GM12878 (cell line): ENCODE results near the gene TBC1D10B. TPM values are rescaled to one million over a fixed set of nuclear protein-coding genes. Genes with fewer than 3 reads are reported as not detected.

Experiments used
- ATAC-seq: fragments of 200-7000 bp; cut with Tn5 transposase; 3 replicates; pipeline ENCODE4 v1.9.1; 2020; ENCODE audit warnings: mild to moderate bottlenecking, moderate library complexity
- Bru-seq: library from RNA; stranded (reverse); fragments of 400-500 nt; gene quantifications from one replicate; lab custom pipeline; 2021; lab: Mats Ljungman, UMichigan
- BruChase-seq, 2 experiments: library from RNA; stranded (reverse); fragments of 400-500 nt; gene quantifications; one replicate each; lab custom pipeline; 2021; lab: Mats Ljungman, UMichigan
- BruUV-seq: library from RNA; stranded (reverse); fragments of 400-500 nt; replicated peaks from 2 replicates; lab custom pipeline; 2021; lab: Mats Ljungman, UMichigan
- CTCF ChIA-PET: fragments of 300-600 bp; sonication (Branson Sonifier 250); formaldehyde crosslinking; extraction: SDS; loops from one replicate; lab custom pipeline; 2021; ENCODE audit warnings: inconsistent platforms; lab: Yijun Ruan, JAX
- POLR2A ChIA-PET: fragments of 350-600 bp; formaldehyde crosslinking; extraction: SDS; loops from one replicate; lab custom pipeline; 2021; ENCODE audit warnings: inconsistent platforms; lab: Charles Lee
- RAD21 ChIA-PET: fragments of 300-600 bp; sonication (Branson Sonifier 250); formaldehyde crosslinking; loops from one replicate; lab custom pipeline; 2023; ENCODE audit warnings: antibody characterized with exemption; ENCODE audit not compliant: unreplicated experiment; lab: Charles Lee
- SMC1A ChIA-PET: fragments of 300-600 bp; sonication (Branson Sonifier 250); formaldehyde crosslinking; loops from one replicate; lab custom pipeline; 2023; ENCODE audit not compliant: unreplicated experiment, uncharacterized antibody; lab: Charles Lee
- DNase-seq: peaks from one replicate; pipeline ENCODE4 v3.0.0-alpha.2; 2011; ENCODE audit warnings: low read depth, low spot score
- FAIRE-seq: peaks from 3 replicates; lab custom pipeline; 2011; peaks lifted over from hg19 to GRCh38; lab: Jason Lieb, UNC
- H2AFZ ChIP-seq: 2 replicates; pipeline ENCODE4 v1.6.0; 2011; ENCODE audit warnings: low read depth, low read length, control low read depth; ENCODE audit not compliant: control insufficient read depth
- H3K27ac ChIP-seq: 2 replicates; pipeline ENCODE4 v1.5.1; 2011; ENCODE audit warnings: control low read depth; ENCODE audit not compliant: control insufficient read depth, insufficient read depth
- H3K27me3 ChIP-seq, 2 experiments: replicated peaks in 1 of 2; 2 replicates each; pipeline versions ENCODE4 v1.6.0 to v1.6.1; 2011; ENCODE audit warnings: low read length in 1 of 2; ENCODE audit not compliant: control insufficient read depth in 2 of 2, insufficient read depth in 2 of 2
- H3K36me3 ChIP-seq, 2 experiments: 2 replicates each; pipeline ENCODE4 v1.5.1; 2011; ENCODE audit warnings: low read length in 1 of 2; ENCODE audit not compliant: control insufficient read depth in 2 of 2, insufficient read depth in 2 of 2
- H3K4me1 ChIP-seq: 2 replicates; pipeline ENCODE4 v1.6.1; 2011; ENCODE audit warnings: mild to moderate bottlenecking, low read length, moderate library complexity, mixed read lengths; ENCODE audit not compliant: control insufficient read depth, insufficient read depth
- H3K4me2 ChIP-seq: 2 replicates; pipeline ENCODE4 v1.6.0; 2011; ENCODE audit warnings: control low read depth; ENCODE audit not compliant: control insufficient read depth, insufficient read depth
- H3K4me3 ChIP-seq: fragments of 200-600 bp; sonication (generic); 2 replicates; pipeline ENCODE4 v1.5.1; 2016
- H3K79me2 ChIP-seq: 2 replicates; pipeline ENCODE4 v1.6.0; 2011; ENCODE audit warnings: low read length; ENCODE audit not compliant: control insufficient read depth, insufficient read depth
- H3K9ac ChIP-seq: 2 replicates; pipeline ENCODE4 v1.8.0; 2011; ENCODE audit warnings: low read length, control low read depth, mixed read lengths; ENCODE audit not compliant: control insufficient read depth, insufficient read depth
- H3K9me3 ChIP-seq: replicated peaks from 3 replicates; pipeline ENCODE4 v1.5.1; 2011; ENCODE audit warnings: mild to moderate bottlenecking, low read length; ENCODE audit not compliant: control insufficient read depth, insufficient read depth
- H4K20me1 ChIP-seq: 2 replicates; pipeline ENCODE4 v1.6.0; 2011; ENCODE audit not compliant: control insufficient read depth, insufficient read depth
- CREB1 ChIP-seq: IDR thresholded peaks from 2 replicates; pipeline ENCODE4 v1.6.1; 2012; ENCODE audit warnings: low read depth, mild to moderate bottlenecking, inconsistent platforms
- E2F8 ChIP-seq: fragments of 450-650 bp; IDR thresholded peaks from 2 replicates; pipeline ENCODE4 v1.6.1; 2018; ENCODE audit warnings: mild to moderate bottlenecking, low read depth, moderate library complexity; ENCODE audit not compliant: partially characterized antibody
- EGR1 ChIP-seq, 2 experiments: IDR thresholded peaks; 1 replicate in 1 of 2; 2 replicates in 1 of 2; pipeline ENCODE4 v1.6.1; 2011 to 2012; ENCODE audit warnings: low read depth in 2 of 2, low read length in 2 of 2, borderline replicate concordance in 1 of 2, mild to moderate bottlenecking in 1 of 2, moderate library complexity in 1 of 2
- HDAC6 ChIP-seq: fragments of 200-600 bp; sonication (generic); IDR thresholded peaks from one replicate; pipeline ENCODE4 v1.8.0; 2017; ENCODE audit warnings: antibody characterized with exemption; ENCODE audit not compliant: unreplicated experiment
- MTA3 ChIP-seq: IDR thresholded peaks from 2 replicates; pipeline ENCODE4 v1.6.1; 2012; ENCODE audit warnings: low read length, inconsistent platforms, borderline replicate concordance
- MYB ChIP-seq: fragments of 150-350 bp; IDR thresholded peaks from 2 replicates; pipeline ENCODE4 v1.6.1; 2014; ENCODE audit warnings: mild to moderate bottlenecking, low read depth, low read length, borderline replicate concordance
- NR2F1 ChIP-seq: fragments of 450-650 bp; conservative IDR thresholded peaks from 2 replicates; pipeline ENCODE4 v1.6.1; 2017; ENCODE audit warnings: mild to moderate bottlenecking
- RELB ChIP-seq: fragments of 450-650 bp; IDR thresholded peaks from 2 replicates; pipeline ENCODE4 v1.6.1; 2017; ENCODE audit warnings: low read depth, mild to moderate bottlenecking, moderate library complexity
- SMARCA5 ChIP-seq: fragments of 450-650 bp; IDR thresholded peaks from 2 replicates; pipeline ENCODE4 v1.6.1; 2017; ENCODE audit warnings: mild to moderate bottlenecking
- TCF7 ChIP-seq: IDR thresholded peaks from 2 replicates; pipeline ENCODE4 v1.6.1; 2014; ENCODE audit warnings: antibody characterized with exemption, borderline replicate concordance
- WRNIP1 ChIP-seq: IDR thresholded peaks from 2 replicates; pipeline ENCODE4 v1.6.1; 2011; ENCODE audit warnings: low read depth, low read length, improper control_type of control experiment, borderline replicate concordance
- ZNF384 ChIP-seq: IDR thresholded peaks from 2 replicates; pipeline ENCODE4 v1.6.1; 2012; ENCODE audit warnings: low read depth, mild to moderate bottlenecking, low read length, improper control_type of control experiment, borderline replicate concordance
- WGBS: methylation state at CpG from one replicate; pipeline ENCODE4 v1.1.6; 2016; ENCODE audit warnings: low lambda C conversion rate; ENCODE audit not compliant: insufficient replicate concordance, insufficient coverage; ENCODE audit errors: missing lambda C conversion rate; 5-methylcytosine and 5-hydroxymethylcytosine counted together
- in situ Hi-C: fragments of 300-500 bp; cut with MboI; formaldehyde crosslinking; loops from 9 replicates; pipeline ENCODE4 v1.14.3; 2018; ENCODE audit warnings: mixed read lengths
- intact Hi-C: fragments of 100-400 bp; cut with micrococcal nuclease; formaldehyde crosslinking; loops from one replicate; pipeline ENCODE4 v1.14.2; 2022; ENCODE audit not compliant: unreplicated experiment
- long read RNA-seq, 2 experiments: library from polyadenylated mRNA; unstranded; transcript quantifications; one replicate each; pipeline ENCODE4 v2.0.0, GENCODE V29; 2019 to 2020
- polyA minus RNA-seq, 3 experiments: library from RNA; depleted of rRNA, polyadenylated mRNA; stranded (reverse); fragments of >200 nt; gene quantifications; 2 replicates each; pipeline ENCODE4 v1.2.3, GENCODE V29; 2011
- polyA plus RNA-seq, 11 experiments: library from polyadenylated mRNA; depleted of rRNA in 4 of 11; unstranded in 6 of 11; stranded (reverse) in 5 of 11; fragments of >200 nt; fragmentation: Nextera tagmentation in 4 of 11; fragmentation: Illumina TruSeq in 1 of 11; extraction: Ambion mirVana in 4 of 11; extraction: Trizol in 1 of 11; gene quantifications; 1 replicate in 1 of 11; 2 replicates in 10 of 11; pipeline versions ENCODE4 v1.2.1 to v1.2.3, GENCODE V29; 2011 to 2016; ENCODE audit warnings: inconsistent platforms in 2 of 11, missing spikeins in 2 of 11, low read depth in 1 of 11
- total RNA-seq, 4 experiments: library from RNA; depleted of rRNA in 3 of 4; stranded (reverse); fragments of >200 nt in 3 of 4; fragmentation: Illumina TruSeq in 1 of 4; extraction: Trizol in 1 of 4; gene quantifications; 2 replicates each; pipeline versions ENCODE4 v1.2.1 to v1.2.3, GENCODE V29; 2013 to 2021

TBC1D10B gene
- total RNA-seq (2013; cell fraction: nucleolus; rRNA removed): 28.6 and 35.9 TPM in 2 replicates
- 19.5 and 25.5 TPM in 2 replicates for total RNA-seq (2014; rRNA removed)
- 11.5 TPM in 2 replicates for total RNA-seq (2014; rRNA removed; fragmentation: Illumina TruSeq; extraction: Trizol)
- total RNA-seq (2021): 44.0 and 51.2 TPM in 2 replicates
- 10.4 TPM for polyA plus RNA-seq (2011; ENCODE audit: low read depth)
- polyA plus RNA-seq (2011; rRNA removed): 6.4 and 11.4 TPM in 2 replicates
- polyA plus RNA-seq (2011; cell fraction: cytosol; rRNA removed): 26.7 and 26.8 TPM in 2 replicates
- polyA plus RNA-seq (2011; cell fraction: nucleus; rRNA removed): 32.0 and 43.5 TPM in 2 replicates
- polyA plus RNA-seq (2012): 22.9 and 23.4 TPM in 2 replicates
- polyA plus RNA-seq (2014; fragmentation: Illumina TruSeq; extraction: Trizol): 15.7 and 19.0 TPM in 2 replicates
- 1 to 10 TPM; 2.2 to 4.4 TPM for polyA plus RNA-seq (2014; fragmentation: Nextera tagmentation; extraction: Ambion mirVana)
- polyA plus RNA-seq (2014; rRNA removed): 26.2 and 30.7 TPM in 2 replicates
- polyA plus RNA-seq (2016; fragmentation: Nextera tagmentation; extraction: Ambion mirVana): 10 to 100 TPM in 1 of 2 experiments, 1 to 10 TPM in 1; 6.9 to 11.6 TPM
- 18.4 and 31.1 TPM in 2 replicates for polyA minus RNA-seq (2011; rRNA and poly(A)+ RNA removed)
- 17.8 and 19.3 TPM in 2 replicates for polyA minus RNA-seq (2011; cell fraction: cytosol; rRNA and poly(A)+ RNA removed)
- polyA minus RNA-seq (2011; cell fraction: nucleus; rRNA and poly(A)+ RNA removed): 7.6 and 18.6 TPM in 2 replicates
- percentile 71 among the genes with signal in this experiment for Bru-seq, nascent RNA
- percentile 88 among the genes with signal in this experiment for BruChase-seq, experiment 1, labeled RNA remaining after a 6-hour chase
- BruChase-seq, experiment 2, labeled RNA remaining after a 2-hour chase: percentile 89 among the genes with signal in this experiment
- long read RNA-seq, experiment 1, partial matches to known transcripts: 1 of 6 reads
- long read RNA-seq, experiment 1, other reads (novel, unspliced or antisense): 3 of 6 reads
- long read RNA-seq, experiment 2, partial matches to known transcripts: 0 of 2 reads
- long read RNA-seq, experiment 2, other reads (novel, unspliced or antisense): 2 of 2 reads

- in situ Hi-C loops: no loop called here
- peak within 1 kb of the TSS; percentile 68 for H2AFZ ChIP-seq
- TF ChIP-seq WRNIP1 (no peak; the same call in 1 of the 2 replicates), NR2F1 (peak; percentile 28; the same call in 1 of the 2 replicates), E2F8 (no peak), SMARCA5 (no peak), RELB (no peak), EGR1 (IDR thresholded peaks at IDR 0.05; ENCODE audit: borderline replicate concordance in 1 of 2, low read depth in 2 of 2, low read length in 2 of 2) (no peak), CREB1 (peak; percentile 83), MYB (no peak), TCF7 (no peak), MTA3 (no peak), HDAC6 (no peak), ZNF384 (no peak)
Measured at GRCh38 chr16:30370456-30371247, at the start of gene TBC1D10B. Gene TBC1D10B (minus strand): TSS chr16:30370494. CDS start chr16:30370183, 311 bp downstream.

More at GRCh38 chr16:30370456-30371247, at the start of gene TBC1D10B:
- Histone ChIP-seq H3K27me3 (no peaks in the 10 kb centered on the region), H3K9me3 (no peaks in the 10 kb centered on the region), H3K9ac (peak within 1 kb of the TSS; percentile 86), H3K4me1 (peaks cover 16% of the 10 kb centered on the region), H3K4me3 (peak within 1 kb of the TSS; percentile 97), H3K36me3 (no peaks in the 10 kb centered on the region), H3K27ac (peak within 1 kb of the TSS; percentile 77), H3K79me2 (peaks cover 33% of the 10 kb centered on the region), H4K20me1 (peaks cover 12% of the 10 kb centered on the region), H3K4me2 (peak within 1 kb of the TSS; percentile 98)
- intact Hi-C loops: loop anchor here (2.0 kb wide), 1 partner anchor 16 kb away; the partner anchor contains the start of gene CD2BP2
- ChIA-PET RAD21 (interaction anchor here (0.6 to 3.8 kb wide), 27 partner anchors 9 to 279 kb away, joined by 3 to 33 read pairs (median 5); partner anchors contain the start of genes CD2BP2, DCTPP1, SEPTIN1 and TBX6), SMC1A (interaction anchor here (0.5 to 2.2 kb wide), 19 partner anchors 9 to 279 kb away, joined by 3 to 16 read pairs (median 5); partner anchors contain the start of genes CD2BP2, SEPTIN1, TBX6 and ZNF48), CTCF (interaction anchor here (0.7 to 9.0 kb wide), 20 partner anchors 12 to 288 kb away, joined by 3 to 70 read pairs (median 5); partner anchors contain the start of genes CD2BP2, DCTPP1, SEPTIN1 and ZNF48), POLR2A (interaction anchor here (0.5 to 2.5 kb wide), 25 partner anchors 11 to 925 kb away, joined by 3 to 37 read pairs (median 5); partner anchors contain the start of genes ALDOA, CD2BP2, CORO1A and DCTPP1)
- ATAC-seq (peak; percentile 91), FAIRE-seq (peak; percentile 100), DNase-seq (peak; percentile 100)
- BruUV-seq: no TSS peak
- WGBS: under 1% methylated on average over 36 of the region's 40 CpGs
